Measurements from ENCODE around the gene ZNF727. TPM values are rescaled to one million over a fixed set of nuclear protein-coding genes. Genes with fewer than 3 reads are reported as not detected.
"Not testable (repeated sequence)": the region's sequence is repeated elsewhere in the genome, so short reads cannot be mapped to it uniquely, and the experiment has no call there.

ZNF727 gene
- polyA plus RNA-seq, 1 of the 3 experiments (the other 2 are of a cell fraction), result not detected

DNA sequence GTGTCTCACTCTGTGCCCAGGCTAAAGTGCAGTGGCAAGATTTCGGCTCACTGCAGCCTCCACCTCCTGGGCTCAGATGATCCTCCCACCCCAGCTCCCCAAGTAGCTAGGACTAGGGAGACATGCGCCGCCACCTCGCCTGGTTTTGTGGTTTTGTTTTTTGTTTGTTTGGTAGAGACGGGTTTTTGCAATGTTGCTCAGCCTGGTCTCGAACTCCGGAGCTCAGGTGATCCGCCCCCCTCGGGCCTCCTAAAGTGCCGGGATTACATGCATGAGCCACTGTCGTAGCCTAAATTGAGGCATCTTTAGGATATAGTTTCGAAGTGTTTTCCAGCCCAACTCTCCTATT, 781 bp downstream of the ZNF727 start:
- Histone ChIP-seq H3K9me3 (peaks cover 13% of the 10 kb centered on the region), H4K20me1 (ENCODE audit: insufficient read depth) (no peaks in the 10 kb centered on the region), H3K79me2 (ENCODE audit: insufficient read depth) (no peaks in the 10 kb centered on the region), H3K36me3 (replicated peaks in 1 of 2; ENCODE audit: control insufficient read depth in 1 of 2, insufficient read depth in 2 of 2, low read length in 1 of 2) (no peaks in the 10 kb centered on the region), H3F3A (replicated peaks; ENCODE audit: insufficient read depth) (no peaks in the 10 kb centered on the region), H3K27ac (ENCODE audit: low read depth in 2 of 2, low read length in 1 of 2) (no peak overlapping the region), H3K4me3 (ENCODE audit: low read depth in 2 of 2, low read length in 1 of 2) (peak overlapping the region in 1 of 2 experiments; percentile 30; a peak in 1 of 4 replicates), H2AFZ (ENCODE audit: low read depth) (no peak overlapping the region), H3K9me2 (peaks cover 7% of the 10 kb centered on the region; the same call in 1 of the 2 replicates), H3K4me1 (ENCODE audit: control insufficient read depth in 1 of 2, insufficient read depth in 2 of 2, low read depth in 1 of 2, low read length in 1 of 2) (no peaks in the 10 kb centered on the region; a peak in 1 of 4 replicates), H3K9ac (no peak overlapping the region), H3K4me2 (no peak overlapping the region), H3K27me3 (ENCODE audit: insufficient read depth) (no peaks in the 10 kb centered on the region)
- ChIA-PET POLR2A (no interaction called here), CTCF (no interaction called here)
- 2% methylated on average over 12 of the region's 12 CpGs for WGBS (ENCODE audit: low lambda C conversion rate)
- TF ChIP-seq FOXM1 (IDR thresholded peaks at IDR 0.05; ENCODE audit: low read depth) (no peak), RXRA (IDR thresholded peaks at IDR 0.05; ENCODE audit: borderline replicate concordance, low read depth) (no peak), POLR2AphosphoS5 (IDR thresholded peaks at IDR 0.05; ENCODE audit: low read depth, low read length) (no peak), GATA2 (CRISPR knock-in tag; IDR thresholded peaks at IDR 0.05) (no peak), FOSL2 (IDR thresholded peaks at IDR 0.05; ENCODE audit: borderline replicate concordance, low read depth) (no peak), EP300 (IDR thresholded peaks at IDR 0.05; ENCODE audit: borderline replicate concordance in 1 of 2, low read depth in 1 of 2, low read length in 1 of 2) (no peak), TCF12 (IDR thresholded peaks at IDR 0.05) (no peak), ELF1 (IDR thresholded peaks at IDR 0.05) (no peak), SMC3 (IDR thresholded peaks at IDR 0.05; ENCODE audit: low read depth, low read length) (no peak), GABPA (IDR thresholded peaks at IDR 0.05; ENCODE audit: low read depth) (no peak)
- TF ChIP-seq, protein P1, sequence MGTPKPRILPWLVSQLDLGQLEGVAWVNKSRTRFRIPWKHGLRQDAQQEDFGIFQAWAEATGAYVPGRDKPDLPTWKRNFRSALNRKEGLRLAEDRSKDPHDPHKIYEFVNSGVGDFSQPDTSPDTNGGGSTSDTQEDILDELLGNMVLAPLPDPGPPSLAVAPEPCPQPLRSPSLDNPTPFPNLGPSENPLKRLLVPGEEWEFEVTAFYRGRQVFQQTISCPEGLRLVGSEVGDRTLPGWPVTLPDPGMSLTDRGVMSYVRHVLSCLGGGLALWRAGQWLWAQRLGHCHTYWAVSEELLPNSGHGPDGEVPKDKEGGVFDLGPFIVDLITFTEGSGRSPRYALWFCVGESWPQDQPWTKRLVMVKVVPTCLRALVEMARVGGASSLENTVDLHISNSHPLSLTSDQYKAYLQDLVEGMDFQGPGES (IDR thresholded peaks at IDR 0.05; ENCODE audit: low read depth, low read length), result no peak
- TF ChIP-seq, protein P2, sequence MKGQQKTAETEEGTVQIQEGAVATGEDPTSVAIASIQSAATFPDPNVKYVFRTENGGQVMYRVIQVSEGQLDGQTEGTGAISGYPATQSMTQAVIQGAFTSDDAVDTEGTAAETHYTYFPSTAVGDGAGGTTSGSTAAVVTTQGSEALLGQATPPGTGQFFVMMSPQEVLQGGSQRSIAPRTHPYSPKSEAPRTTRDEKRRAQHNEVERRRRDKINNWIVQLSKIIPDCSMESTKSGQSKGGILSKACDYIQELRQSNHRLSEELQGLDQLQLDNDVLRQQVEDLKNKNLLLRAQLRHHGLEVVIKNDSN (IDR thresholded peaks at IDR 0.05; ENCODE audit: borderline replicate concordance, low read depth), result no peak
- TF ChIP-seq, protein P3, sequence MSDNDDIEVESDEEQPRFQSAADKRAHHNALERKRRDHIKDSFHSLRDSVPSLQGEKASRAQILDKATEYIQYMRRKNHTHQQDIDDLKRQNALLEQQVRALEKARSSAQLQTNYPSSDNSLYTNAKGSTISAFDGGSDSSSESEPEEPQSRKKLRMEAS (IDR thresholded peaks at IDR 0.05; ENCODE audit: low read depth), result no peak
- TF ChIP-seq, protein P4, sequence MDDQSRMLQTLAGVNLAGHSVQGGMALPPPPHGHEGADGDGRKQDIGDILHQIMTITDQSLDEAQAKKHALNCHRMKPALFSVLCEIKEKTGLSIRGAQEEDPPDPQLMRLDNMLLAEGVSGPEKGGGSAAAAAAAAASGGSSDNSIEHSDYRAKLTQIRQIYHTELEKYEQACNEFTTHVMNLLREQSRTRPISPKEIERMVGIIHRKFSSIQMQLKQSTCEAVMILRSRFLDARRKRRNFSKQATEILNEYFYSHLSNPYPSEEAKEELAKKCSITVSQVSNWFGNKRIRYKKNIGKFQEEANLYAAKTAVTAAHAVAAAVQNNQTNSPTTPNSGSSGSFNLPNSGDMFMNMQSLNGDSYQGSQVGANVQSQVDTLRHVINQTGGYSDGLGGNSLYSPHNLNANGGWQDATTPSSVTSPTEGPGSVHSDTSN (IDR thresholded peaks at IDR 0.05), result no peak
- TF ChIP-seq, protein P5, sequence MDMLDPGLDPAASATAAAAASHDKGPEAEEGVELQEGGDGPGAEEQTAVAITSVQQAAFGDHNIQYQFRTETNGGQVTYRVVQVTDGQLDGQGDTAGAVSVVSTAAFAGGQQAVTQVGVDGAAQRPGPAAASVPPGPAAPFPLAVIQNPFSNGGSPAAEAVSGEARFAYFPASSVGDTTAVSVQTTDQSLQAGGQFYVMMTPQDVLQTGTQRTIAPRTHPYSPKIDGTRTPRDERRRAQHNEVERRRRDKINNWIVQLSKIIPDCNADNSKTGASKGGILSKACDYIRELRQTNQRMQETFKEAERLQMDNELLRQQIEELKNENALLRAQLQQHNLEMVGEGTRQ (IDR thresholded peaks at IDR 0.05; ENCODE audit: borderline replicate concordance, low read depth, low read length), result no peak
- DNase-seq, result no peak

DNA sequence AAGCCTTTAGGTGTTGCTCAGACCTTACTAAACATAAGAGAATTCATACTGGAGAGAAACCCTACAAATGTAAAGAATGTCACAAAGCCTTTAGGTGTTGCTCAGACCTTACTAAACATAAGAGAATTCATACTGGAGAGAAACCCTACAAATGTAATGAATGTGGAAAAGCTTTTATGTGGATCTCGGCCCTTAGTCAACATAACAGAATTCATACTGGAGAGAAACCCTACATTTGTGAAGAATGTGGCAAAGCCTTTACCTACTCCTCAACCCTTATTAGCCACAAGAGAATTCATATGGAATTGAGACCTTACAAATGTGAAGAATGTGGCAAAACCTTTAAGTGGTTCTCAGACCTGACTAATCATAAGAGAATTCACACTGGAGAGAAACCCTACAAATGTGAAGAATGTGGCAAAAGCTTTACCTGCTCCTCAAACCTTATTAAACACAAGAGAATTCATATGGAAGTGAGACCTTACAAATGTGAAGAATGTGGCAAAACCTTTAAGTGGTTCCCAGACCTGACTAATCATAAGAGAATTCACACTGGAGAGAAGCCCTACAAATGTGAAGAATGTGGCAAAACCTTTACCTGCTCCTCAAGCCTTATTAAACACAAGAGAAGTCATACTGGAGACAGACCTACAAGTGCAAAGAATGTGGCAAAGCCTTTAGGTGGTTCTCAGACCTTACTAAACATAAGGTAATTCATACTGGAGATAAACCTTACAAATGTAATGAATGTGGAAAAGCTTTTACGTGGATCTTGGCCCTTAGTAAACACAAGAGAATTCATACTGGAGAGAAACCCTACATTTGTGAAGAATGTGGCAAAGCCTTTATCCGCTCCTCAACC, 32.8 kb downstream of the ZNF727 start:
- POLR2A ChIA-PET; H3K4me1 ChIP-seq (ENCODE audit: control insufficient read depth in 1 of 2, insufficient read depth in 2 of 2, low read depth in 1 of 2, low read length in 1 of 2); H3K27ac ChIP-seq (ENCODE audit: low read depth in 2 of 2, low read length in 1 of 2); H3K27me3 ChIP-seq (ENCODE audit: insufficient read depth); H3K4me3 ChIP-seq (ENCODE audit: low read depth in 2 of 2, low read length in 1 of 2); H2AFZ ChIP-seq (ENCODE audit: low read depth); H3K9ac ChIP-seq; H3K4me2 ChIP-seq; H3K9me2 ChIP-seq; H3F3A ChIP-seq (replicated peaks; ENCODE audit: insufficient read depth); H3K79me2 ChIP-seq (ENCODE audit: insufficient read depth); H4K20me1 ChIP-seq (ENCODE audit: insufficient read depth); H3K36me3 ChIP-seq (replicated peaks in 1 of 2; ENCODE audit: control insufficient read depth in 1 of 2, insufficient read depth in 2 of 2, low read length in 1 of 2); CTCF ChIA-PET; DNase-seq: not testable (repeated sequence)
- H3K9me3 ChIP-seq, result peaks cover 48% of the 10 kb centered on the region
- 30% methylated on average over 3 of the region's 3 CpGs for WGBS (ENCODE audit: low lambda C conversion rate)
